ENCODE data around the gene CLCA4. TPM values are rescaled to one million over a fixed set of nuclear protein-coding genes. Genes with fewer than 3 reads are reported as not detected.
A peak's percentile ranks its signal among the peaks of the same experiment; 100 is the strongest.

Gene CLCA4
- polyA plus RNA-seq, 4 donors, result 0.27 to 1.2 (median 0.47) TPM; not detected in 1

- H3K9me3 ChIP-seq (ENCODE audit: control insufficient read depth in 2 of 2, insufficient read depth in 1 of 2, low read depth in 1 of 2, low read length in 1 of 2), result peaks cover 2 to 20% of the 10 kb centered on the region in 2 donors
- 68 to 73% (median 72%) methylated on average over 4 of the region's 4 CpGs for WGBS, 3 donors
- H3K4me3 ChIP-seq (ENCODE audit: low read depth in 1 of 3, low read length in 3 of 3), result no peak overlapping the region
- H3K27ac ChIP-seq (ENCODE audit: low read depth in 1 of 3, low read length in 2 of 3), result peak overlapping the region in 1 of 3 donors; percentile 30
- H3K4me1 ChIP-seq (ENCODE audit: control insufficient read depth in 3 of 3, insufficient read depth in 2 of 3, low read depth in 1 of 3, low read length in 2 of 3), result peaks cover 0 to 2% (median 0%) of the 10 kb centered on the region in 3 donors
- H3K27me3 ChIP-seq (ENCODE audit: control insufficient read depth in 3 of 3, insufficient read depth in 3 of 3, low read length in 3 of 3), result no peaks in the 10 kb centered on the region
- H3K36me3 ChIP-seq (ENCODE audit: control insufficient read depth in 3 of 3, insufficient read depth in 2 of 3, low read depth in 1 of 3, low read length in 3 of 3), result no peaks in the 10 kb centered on the region
- FAIRE-seq (no peak), DNase-seq (peak; percentile 62 to 70)
Observed at GRCh38 chr1:86520789-86521521, 25.9 kb upstream of the CLCA4 start.

GRCh38 chr1:86521522-86521891 lies 25.4 kb upstream of the CLCA4 start:
- FAIRE-seq (no peak), DNase-seq (no peak)
- Histone ChIP-seq H3K9me3 (ENCODE audit: control insufficient read depth in 2 of 2, insufficient read depth in 1 of 2, low read depth in 1 of 2, low read length in 1 of 2) (peaks cover 2 to 20% of the 10 kb centered on the region in 2 donors), H3K27ac (ENCODE audit: low read depth in 1 of 3, low read length in 2 of 3) (no peak overlapping the region), H3K36me3 (ENCODE audit: control insufficient read depth in 3 of 3, insufficient read depth in 2 of 3, low read depth in 1 of 3, low read length in 3 of 3) (no peaks in the 10 kb centered on the region), H3K4me1 (ENCODE audit: control insufficient read depth in 3 of 3, insufficient read depth in 2 of 3, low read depth in 1 of 3, low read length in 2 of 3) (peaks cover 0 to 2% (median 0%) of the 10 kb centered on the region in 3 donors), H3K27me3 (ENCODE audit: control insufficient read depth in 3 of 3, insufficient read depth in 3 of 3, low read length in 3 of 3) (no peaks in the 10 kb centered on the region), H3K4me3 (ENCODE audit: low read depth in 1 of 3, low read length in 3 of 3) (no peak overlapping the region)
- WGBS, 3 donors, result 66 to 84% (median 79%) methylated on average over 2 of the region's 2 CpGs

- Histone ChIP-seq H3K27ac (ENCODE audit: low read depth in 1 of 3, low read length in 2 of 3) (no peak overlapping the region), H3K36me3 (ENCODE audit: control insufficient read depth in 3 of 3, insufficient read depth in 2 of 3, low read depth in 1 of 3, low read length in 3 of 3) (no peaks in the 10 kb centered on the region), H3K9me3 (ENCODE audit: control insufficient read depth in 2 of 2, insufficient read depth in 1 of 2, low read depth in 1 of 2, low read length in 1 of 2) (peaks cover 2 to 20% of the 10 kb centered on the region in 2 donors), H3K4me3 (ENCODE audit: low read depth in 1 of 3, low read length in 3 of 3) (no peak overlapping the region), H3K4me1 (ENCODE audit: control insufficient read depth in 3 of 3, insufficient read depth in 2 of 3, low read depth in 1 of 3, low read length in 2 of 3) (peaks cover 0 to 2% (median 0%) of the 10 kb centered on the region in 3 donors), H3K27me3 (ENCODE audit: control insufficient read depth in 3 of 3, insufficient read depth in 3 of 3, low read length in 3 of 3) (no peaks in the 10 kb centered on the region)
- FAIRE-seq (no peak), DNase-seq (no peak)
- WGBS, 3 donors, result 75 to 84% (median 84%) methylated on average over 3 of the region's 3 CpGs
Observed at GRCh38 chr1:86522240-86522639, 24.6 kb upstream of the CLCA4 start.

GRCh38 chr1:86523670-86524354 lies 23.1 kb upstream of the CLCA4 start:
- H3K27me3 ChIP-seq (ENCODE audit: control insufficient read depth in 3 of 3, insufficient read depth in 3 of 3, low read length in 3 of 3), result no peaks in the 10 kb centered on the region
- no peaks in the 10 kb centered on the region for H3K36me3 ChIP-seq (ENCODE audit: control insufficient read depth in 3 of 3, insufficient read depth in 2 of 3, low read depth in 1 of 3, low read length in 3 of 3)
- peaks cover 2 to 20% of the 10 kb centered on the region in 2 donors for H3K9me3 ChIP-seq (ENCODE audit: control insufficient read depth in 2 of 2, insufficient read depth in 1 of 2, low read depth in 1 of 2, low read length in 1 of 2)
- H3K4me3 ChIP-seq (ENCODE audit: low read depth in 1 of 3, low read length in 3 of 3), result no peak overlapping the region
- H3K4me1 ChIP-seq (ENCODE audit: control insufficient read depth in 3 of 3, insufficient read depth in 2 of 3, low read depth in 1 of 3, low read length in 2 of 3), result peaks cover 0 to 4% (median 2%) of the 10 kb centered on the region in 3 donors
- no peak for FAIRE-seq
- H3K27ac ChIP-seq (ENCODE audit: low read depth in 1 of 3, low read length in 2 of 3), result no peak overlapping the region
- no peak for DNase-seq
- WGBS, 3 donors, result 93 to 97% (median 95%) methylated on average over 22 to 32 of the region's 32 CpGs

GRCh38 chr1:86527306-86527705 lies 19.6 kb upstream of the CLCA4 start:
- Histone ChIP-seq H3K4me3 (ENCODE audit: low read depth in 1 of 3, low read length in 3 of 3) (no peak overlapping the region), H3K36me3 (ENCODE audit: control insufficient read depth in 3 of 3, insufficient read depth in 2 of 3, low read depth in 1 of 3, low read length in 3 of 3) (no peaks in the 10 kb centered on the region), H3K4me1 (ENCODE audit: control insufficient read depth in 3 of 3, insufficient read depth in 2 of 3, low read depth in 1 of 3, low read length in 2 of 3) (peaks cover 0 to 4% (median 0%) of the 10 kb centered on the region in 3 donors), H3K27ac (ENCODE audit: low read depth in 1 of 3, low read length in 2 of 3) (peak overlapping the region in 2 of 3 donors; percentile 61 to 81), H3K9me3 (ENCODE audit: control insufficient read depth in 2 of 2, insufficient read depth in 1 of 2, low read depth in 1 of 2, low read length in 1 of 2) (peaks cover 2 to 20% of the 10 kb centered on the region in 2 donors), H3K27me3 (ENCODE audit: control insufficient read depth in 3 of 3, insufficient read depth in 3 of 3, low read length in 3 of 3) (no peaks in the 10 kb centered on the region)
- peak; percentile 88 to 93 for DNase-seq
- 18 to 50% (median 49%) methylated on average over 4 of the region's 4 CpGs for WGBS, 3 donors
- FAIRE-seq, result peak; percentile 83

- no peaks in the 10 kb centered on the region for H3K36me3 ChIP-seq (ENCODE audit: control insufficient read depth in 3 of 3, insufficient read depth in 2 of 3, low read depth in 1 of 3, low read length in 3 of 3)
- 87 to 96% (median 95%) methylated on average over 3 of the region's 3 CpGs for WGBS, 3 donors
- no peak overlapping the region for H3K4me3 ChIP-seq (ENCODE audit: low read depth in 1 of 3, low read length in 3 of 3)
- H3K4me1 ChIP-seq (ENCODE audit: control insufficient read depth in 3 of 3, insufficient read depth in 2 of 3, low read depth in 1 of 3, low read length in 2 of 3), result peaks cover 0 to 4% (median 0%) of the 10 kb centered on the region in 3 donors
- H3K9me3 ChIP-seq (ENCODE audit: control insufficient read depth in 2 of 2, insufficient read depth in 1 of 2, low read depth in 1 of 2, low read length in 1 of 2), result peaks cover 0 to 4% of the 10 kb centered on the region in 2 donors
- FAIRE-seq (no peak), DNase-seq (no peak)
- no peaks in the 10 kb centered on the region for H3K27me3 ChIP-seq (ENCODE audit: control insufficient read depth in 3 of 3, insufficient read depth in 3 of 3, low read length in 3 of 3)
- no peak overlapping the region for H3K27ac ChIP-seq (ENCODE audit: low read depth in 1 of 3, low read length in 2 of 3)
Observed at GRCh38 chr1:86530211-86530845, 16.6 kb upstream of the CLCA4 start.

- no peaks in the 10 kb centered on the region for H3K9me3 ChIP-seq (ENCODE audit: control insufficient read depth in 2 of 2, insufficient read depth in 1 of 2, low read depth in 1 of 2, low read length in 1 of 2)
- 29 to 40% (median 37%) methylated on average over 4 of the region's 4 CpGs for WGBS, 3 donors
- no peaks in the 10 kb centered on the region for H3K36me3 ChIP-seq (ENCODE audit: control insufficient read depth in 3 of 3, insufficient read depth in 2 of 3, low read depth in 1 of 3, low read length in 3 of 3)
- DNase-seq, result peak; percentile 30 to 86
- peak; percentile 61 for FAIRE-seq
- no peak overlapping the region for H3K27ac ChIP-seq (ENCODE audit: low read depth in 1 of 3, low read length in 2 of 3)
- H3K27me3 ChIP-seq (ENCODE audit: control insufficient read depth in 3 of 3, insufficient read depth in 3 of 3, low read length in 3 of 3), result no peaks in the 10 kb centered on the region
- no peak overlapping the region for H3K4me3 ChIP-seq (ENCODE audit: low read depth in 1 of 3, low read length in 3 of 3)
- peaks cover 0 to 6% (median 3%) of the 10 kb centered on the region in 3 donors for H3K4me1 ChIP-seq (ENCODE audit: control insufficient read depth in 3 of 3, insufficient read depth in 2 of 3, low read depth in 1 of 3, low read length in 2 of 3)
Observed at GRCh38 chr1:86537928-86538695, 8.8 kb upstream of the CLCA4 start.

- H3K4me3 ChIP-seq (ENCODE audit: low read depth in 1 of 3, low read length in 3 of 3), result no peak overlapping the region
- WGBS, 3 donors, result 76 to 82% (median 81%) methylated on average over 5 of the region's 5 CpGs
- DNase-seq (no peak), FAIRE-seq (no peak)
- no peaks in the 10 kb centered on the region for H3K27me3 ChIP-seq (ENCODE audit: control insufficient read depth in 3 of 3, insufficient read depth in 3 of 3, low read length in 3 of 3)
- H3K9me3 ChIP-seq (ENCODE audit: control insufficient read depth in 2 of 2, insufficient read depth in 1 of 2, low read depth in 1 of 2, low read length in 1 of 2), result no peaks in the 10 kb centered on the region
- H3K27ac ChIP-seq (ENCODE audit: low read depth in 1 of 3, low read length in 2 of 3), result no peak overlapping the region
- peaks cover 0 to 6% (median 3%) of the 10 kb centered on the region in 3 donors for H3K4me1 ChIP-seq (ENCODE audit: control insufficient read depth in 3 of 3, insufficient read depth in 2 of 3, low read depth in 1 of 3, low read length in 2 of 3)
- no peaks in the 10 kb centered on the region for H3K36me3 ChIP-seq (ENCODE audit: control insufficient read depth in 3 of 3, insufficient read depth in 2 of 3, low read depth in 1 of 3, low read length in 3 of 3)
Observed at GRCh38 chr1:86538775-86539174, 8.1 kb upstream of the CLCA4 start.
